Liver (tissue), 3 donors: ENCODE measurements around the gene PARVB.

Source experiments
- EGR1 ChIP-seq, 2 donors: IDR thresholded peaks; 2 replicates each; pipeline ENCODE4 v1.6.1; 2016 to 2018; ENCODE audit warnings: antibody characterized with exemption in 2 of 2, low read depth in 2 of 2
- FOXA1 ChIP-seq: IDR thresholded peaks from 2 replicates; pipeline ENCODE4 v1.6.1; 2016; ENCODE audit warnings: antibody characterized with exemption
- RAD21 ChIP-seq, 2 donors: IDR thresholded peaks; 2 replicates each; pipeline ENCODE4 v1.6.1; 2016; ENCODE audit warnings: antibody characterized with exemption in 2 of 2, mild to moderate bottlenecking in 2 of 2
- REST ChIP-seq: IDR thresholded peaks from 2 replicates; pipeline ENCODE4 v1.6.1; 2016; ENCODE audit warnings: antibody characterized with exemption, mild to moderate bottlenecking
- RXRA ChIP-seq, 2 donors: IDR thresholded peaks; 2 replicates each; pipeline ENCODE4 v1.6.1; 2017 to 2018; ENCODE audit warnings: antibody characterized with exemption in 2 of 2, mild to moderate bottlenecking in 1 of 2
- SP1 ChIP-seq: IDR thresholded peaks from 2 replicates; pipeline ENCODE4 v1.6.1; 2018; ENCODE audit warnings: antibody characterized with exemption, mild to moderate bottlenecking
- ZBTB33 ChIP-seq: IDR thresholded peaks from 2 replicates; pipeline ENCODE4 v1.6.1; 2016; ENCODE audit warnings: antibody characterized with exemption
- TF ChIP-seq, protein P1 (sequence below): fragments of 150-350 bp; IDR thresholded peaks from 2 replicates; pipeline ENCODE4 v1.5.1; 2017; ENCODE audit warnings: improper control_type of control experiment, low read depth, low read length; ENCODE audit not compliant: missing input control
- TF ChIP-seq, protein P2 (sequence below): IDR thresholded peaks from 2 replicates; pipeline ENCODE4 v1.6.1; 2016; ENCODE audit warnings: antibody characterized with exemption
- donor health status: healthy.
- donor health status: healthy.

GRCh38 chr22:44091021-44091721 lies 67.1 kb downstream of the PARVB start:
- TF ChIP-seq SP1 (no peak), RAD21 (IDR thresholded peaks at IDR 0.05) (no peak), ZBTB33 (no peak), EGR1 (IDR thresholded peaks at IDR 0.05; ENCODE audit: low read depth in 2 of 2) (no peak), RXRA (IDR thresholded peaks at IDR 0.05) (no peak), FOXA1 (no peak), REST (no peak)
- TF ChIP-seq, protein P1, sequence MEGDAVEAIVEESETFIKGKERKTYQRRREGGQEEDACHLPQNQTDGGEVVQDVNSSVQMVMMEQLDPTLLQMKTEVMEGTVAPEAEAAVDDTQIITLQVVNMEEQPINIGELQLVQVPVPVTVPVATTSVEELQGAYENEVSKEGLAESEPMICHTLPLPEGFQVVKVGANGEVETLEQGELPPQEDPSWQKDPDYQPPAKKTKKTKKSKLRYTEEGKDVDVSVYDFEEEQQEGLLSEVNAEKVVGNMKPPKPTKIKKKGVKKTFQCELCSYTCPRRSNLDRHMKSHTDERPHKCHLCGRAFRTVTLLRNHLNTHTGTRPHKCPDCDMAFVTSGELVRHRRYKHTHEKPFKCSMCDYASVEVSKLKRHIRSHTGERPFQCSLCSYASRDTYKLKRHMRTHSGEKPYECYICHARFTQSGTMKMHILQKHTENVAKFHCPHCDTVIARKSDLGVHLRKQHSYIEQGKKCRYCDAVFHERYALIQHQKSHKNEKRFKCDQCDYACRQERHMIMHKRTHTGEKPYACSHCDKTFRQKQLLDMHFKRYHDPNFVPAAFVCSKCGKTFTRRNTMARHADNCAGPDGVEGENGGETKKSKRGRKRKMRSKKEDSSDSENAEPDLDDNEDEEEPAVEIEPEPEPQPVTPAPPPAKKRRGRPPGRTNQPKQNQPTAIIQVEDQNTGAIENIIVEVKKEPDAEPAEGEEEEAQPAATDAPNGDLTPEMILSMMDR = no peak
- TF ChIP-seq, protein P2, sequence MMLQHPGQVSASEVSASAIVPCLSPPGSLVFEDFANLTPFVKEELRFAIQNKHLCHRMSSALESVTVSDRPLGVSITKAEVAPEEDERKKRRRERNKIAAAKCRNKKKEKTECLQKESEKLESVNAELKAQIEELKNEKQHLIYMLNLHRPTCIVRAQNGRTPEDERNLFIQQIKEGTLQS = no peak
